Ascending aorta (tissue), 2 donors: Measurements from ENCODE around the gene KCTD2. TPM values are rescaled to one million over a fixed set of nuclear protein-coding genes. Genes with fewer than 3 reads are reported as not detected.
A peak's percentile ranks its signal among the peaks of the same experiment; 100 is the strongest.
"Not testable (repeated sequence)": the region's sequence is repeated elsewhere in the genome, so short reads cannot be mapped to it uniquely, and the experiment has no call there.

Experiments
- DNase-seq, 2 donors: peaks; one replicate each; pipeline ENCODE4 v3.0.0-alpha.2; 2019; ENCODE audit warnings: low spot score in 2 of 2
- H3K27ac ChIP-seq, 2 donors: fragments of 200-600 bp; sonication (generic); one replicate each; pipeline ENCODE4 v1.5.1; 2016 to 2017; ENCODE audit warnings: mild to moderate bottlenecking in 1 of 2
- H3K27me3 ChIP-seq: fragments of 200-600 bp; sonication (generic); one replicate; pipeline ENCODE4 v1.5.1; 2017
- H3K36me3 ChIP-seq, 2 donors: fragments of 200-600 bp; sonication (generic); one replicate each; pipeline ENCODE4 v1.5.1; 2016
- H3K4me1 ChIP-seq, 2 donors: fragments of 200-600 bp; sonication (generic); one replicate each; pipeline ENCODE4 v1.5.1; 2016 to 2017; ENCODE audit warnings: mild to moderate bottlenecking in 1 of 2
- H3K4me3 ChIP-seq, 2 donors: fragments of 200-600 bp; sonication (generic); one replicate each; pipeline ENCODE4 v1.5.1; 2016 to 2017; ENCODE audit warnings: mild to moderate bottlenecking in 1 of 2
- H3K9me3 ChIP-seq, 2 donors: fragments of 200-600 bp; sonication (generic); one replicate each; pipeline ENCODE4 v1.5.1; 2016
- intact Hi-C: fragments of 100-400 bp; cut with DNase I; formaldehyde crosslinking; loops from one replicate; pipeline ENCODE4 v1.15.1; 2023
- total RNA-seq: library from RNA; depleted of rRNA; stranded (reverse); fragments of >200 nt; gene quantifications from one replicate; pipeline ENCODE4 v1.1.0, GENCODE V29; 2016
- TF ChIP-seq, protein P1 (sequence below), 3 experiments: fragments of 200-600 bp in 2 of 3; fragments of 450-650 bp in 1 of 3; sonication (generic) in 2 of 3; IDR thresholded peaks; one replicate each; pipeline ENCODE4 v1.5.1; 2016 to 2019; ENCODE audit warnings: antibody characterized with exemption in 3 of 3, mild to moderate bottlenecking in 1 of 3, moderate library complexity in 1 of 3

The KCTD2 gene
- total RNA-seq, 1 donor from 2014 or later = 31.4 TPM

- no peaks in the 10 kb centered on the region for H3K9me3 ChIP-seq
- intact Hi-C loops = loop anchor here (5.0 to 10.0 kb wide), 3 partner anchors 149 to 1231 kb away; partner anchors contain the start of genes CASKIN2, SUMO2, TSEN54 and UBALD2
- peaks cover 4 to 8% of the 10 kb centered on the region in 2 donors for H3K36me3 ChIP-seq
- peak; percentile 77 to 97 for DNase-seq
- H3K4me1 ChIP-seq = peaks cover 0 to 19% of the 10 kb centered on the region in 2 donors
- H3K27ac ChIP-seq = peak overlapping the region; percentile 91 to 95
- no peaks in the 10 kb centered on the region for H3K27me3 ChIP-seq
- TF ChIP-seq, protein P1, sequence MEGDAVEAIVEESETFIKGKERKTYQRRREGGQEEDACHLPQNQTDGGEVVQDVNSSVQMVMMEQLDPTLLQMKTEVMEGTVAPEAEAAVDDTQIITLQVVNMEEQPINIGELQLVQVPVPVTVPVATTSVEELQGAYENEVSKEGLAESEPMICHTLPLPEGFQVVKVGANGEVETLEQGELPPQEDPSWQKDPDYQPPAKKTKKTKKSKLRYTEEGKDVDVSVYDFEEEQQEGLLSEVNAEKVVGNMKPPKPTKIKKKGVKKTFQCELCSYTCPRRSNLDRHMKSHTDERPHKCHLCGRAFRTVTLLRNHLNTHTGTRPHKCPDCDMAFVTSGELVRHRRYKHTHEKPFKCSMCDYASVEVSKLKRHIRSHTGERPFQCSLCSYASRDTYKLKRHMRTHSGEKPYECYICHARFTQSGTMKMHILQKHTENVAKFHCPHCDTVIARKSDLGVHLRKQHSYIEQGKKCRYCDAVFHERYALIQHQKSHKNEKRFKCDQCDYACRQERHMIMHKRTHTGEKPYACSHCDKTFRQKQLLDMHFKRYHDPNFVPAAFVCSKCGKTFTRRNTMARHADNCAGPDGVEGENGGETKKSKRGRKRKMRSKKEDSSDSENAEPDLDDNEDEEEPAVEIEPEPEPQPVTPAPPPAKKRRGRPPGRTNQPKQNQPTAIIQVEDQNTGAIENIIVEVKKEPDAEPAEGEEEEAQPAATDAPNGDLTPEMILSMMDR (IDR thresholded peaks at IDR 0.05) = no peak
- peak overlapping the region; percentile 76 to 79 for H3K4me3 ChIP-seq
Measured at GRCh38 chr17:75033346-75034235, 13.4 kb upstream of the KCTD2 start.

- TF ChIP-seq, protein P1 (IDR thresholded peaks at IDR 0.05) = no peak
- Histone ChIP-seq H3K4me3 (peak overlapping the region; percentile 76 to 79), H3K27ac (peak overlapping the region; percentile 91 to 95), H3K4me1 (peaks cover 0 to 19% of the 10 kb centered on the region in 2 donors), H3K36me3 (peaks cover 12 to 15% of the 10 kb centered on the region in 2 donors), H3K27me3 (no peaks in the 10 kb centered on the region), H3K9me3 (no peaks in the 10 kb centered on the region)
- DNase-seq = peak; percentile 69 to 95
- intact Hi-C loops = loop anchor here (5.0 to 10.0 kb wide), 3 partner anchors 148 to 1230 kb away; partner anchors contain the start of genes CASKIN2, SUMO2, TSEN54 and UBALD2
Measured at GRCh38 chr17:75034236-75034908, 12.7 kb upstream of the KCTD2 start.

DNA sequence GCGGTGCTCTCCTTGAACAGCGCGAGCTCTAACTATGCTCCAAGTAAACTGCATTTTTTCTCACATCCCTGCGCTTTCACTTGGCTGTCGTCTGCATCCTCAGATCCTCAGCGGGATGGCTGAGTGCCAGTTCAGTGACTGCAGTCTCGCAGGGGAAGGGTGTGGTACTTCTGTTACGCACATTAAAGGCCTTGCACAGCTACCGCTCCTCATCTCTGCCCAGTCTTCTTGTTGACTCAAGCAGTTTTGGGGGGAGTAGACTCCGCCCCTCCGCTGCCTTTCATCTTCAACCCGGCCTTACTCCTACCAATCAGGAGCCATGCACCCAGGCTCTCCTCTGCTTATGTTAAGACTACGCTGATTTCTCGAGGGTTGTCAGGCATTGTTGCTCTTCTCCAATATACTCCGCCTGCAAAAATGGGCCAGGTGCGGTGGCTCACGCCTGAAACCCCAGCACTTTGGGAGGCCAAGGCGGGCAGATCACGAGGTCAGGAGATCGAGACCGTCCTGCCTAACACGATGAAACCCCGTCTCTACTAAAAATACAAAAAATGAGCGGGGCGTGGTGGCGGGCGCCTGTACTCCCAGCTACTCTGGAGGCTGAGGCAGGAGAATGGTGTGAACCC lies 10.3 kb upstream of the KCTD2 start:
- peak; percentile 57 to 90 for DNase-seq
- Histone ChIP-seq H3K27me3 (no peaks in the 10 kb centered on the region), H3K9me3 (no peaks in the 10 kb centered on the region), H3K4me1 (peaks cover 0 to 19% of the 10 kb centered on the region in 2 donors), H3K27ac (peak overlapping the region; percentile 27 to 47), H3K36me3 (peaks cover 31 to 39% of the 10 kb centered on the region in 2 donors), H3K4me3 (no peak overlapping the region)
- TF ChIP-seq, protein P1 (IDR thresholded peaks at IDR 0.05) = no peak
- intact Hi-C loops = loop anchor here (10.0 kb wide), 2 partner anchors 478 to 1228 kb away; partner anchors contain the start of genes CASKIN2, TSEN54 and UBALD2

- TF ChIP-seq, protein P1 (IDR thresholded peaks at IDR 0.05) = no peak
- Histone ChIP-seq H3K36me3 (peaks cover 34 to 46% of the 10 kb centered on the region in 2 donors), H3K27ac (no peak overlapping the region), H3K4me3 (no peak overlapping the region), H3K27me3 (no peaks in the 10 kb centered on the region), H3K9me3 (no peaks in the 10 kb centered on the region), H3K4me1 (peaks cover 0 to 5% of the 10 kb centered on the region in 2 donors)
- no peak for DNase-seq
- intact Hi-C loops = loop anchor here (10.0 kb wide), 2 partner anchors 476 to 1226 kb away; partner anchors contain the start of genes CASKIN2, TSEN54 and UBALD2
Measured at GRCh38 chr17:75039238-75039637, 7.8 kb upstream of the KCTD2 start.

GRCh38 chr17:75041656-75042280 lies 5.3 kb upstream of the KCTD2 start:
- DNase-seq = no peak
- peaks cover 3 to 7% of the 10 kb centered on the region in 2 donors for H3K4me1 ChIP-seq
- no peaks in the 10 kb centered on the region for H3K27me3 ChIP-seq
- TF ChIP-seq, protein P1 (IDR thresholded peaks at IDR 0.05) = no peak
- peaks cover 34 to 46% of the 10 kb centered on the region in 2 donors for H3K36me3 ChIP-seq
- H3K27ac ChIP-seq = no peak overlapping the region
- intact Hi-C loops = no loop called here
- no peak overlapping the region for H3K4me3 ChIP-seq
- no peaks in the 10 kb centered on the region for H3K9me3 ChIP-seq

DNA sequence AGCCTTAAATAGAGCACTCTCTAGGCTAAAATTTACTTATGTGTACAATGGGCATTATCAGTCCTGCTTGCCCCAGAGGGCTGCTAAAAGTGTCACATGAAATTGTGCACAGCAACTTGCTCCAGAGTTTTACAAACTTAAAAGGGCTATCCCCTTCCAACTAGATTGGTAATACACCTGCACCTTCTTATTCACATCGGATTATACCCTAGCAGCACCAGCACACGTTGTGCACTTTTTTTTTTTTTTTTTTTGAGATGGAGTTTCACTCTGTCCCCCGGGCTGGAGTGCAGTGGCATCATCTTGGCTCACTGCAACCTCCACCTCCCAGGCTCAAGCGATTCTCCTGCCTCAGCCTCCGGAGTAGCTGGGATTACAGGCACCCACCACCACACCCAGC lies 3.2 kb upstream of the KCTD2 start:
- H3K4me3 ChIP-seq, H3K9me3 ChIP-seq, intact Hi-C loops, H3K27ac ChIP-seq, H3K27me3 ChIP-seq, DNase-seq: not testable (repeated sequence)
- Histone ChIP-seq H3K36me3 (peaks cover 28 to 37% of the 10 kb centered on the region in 2 donors), H3K4me1 (peaks cover 9 to 13% of the 10 kb centered on the region in 2 donors)
